ENCODE measurements around the gene RNF212B. TPM values are rescaled to one million over a fixed set of nuclear protein-coding genes. Genes with fewer than 3 reads are reported as not detected.

RNF212B gene
- total and polyA plus RNA-seq, 2 of the 13 experiments (the other 11 are each of a cell fraction or from before 2014, with no cell fraction given): 0.05 TPM; not detected in 1

- TF ChIP-seq PRDM15 (CRISPR knock-in tag; IDR thresholded peaks at IDR 0.05) (no peak), E2F1 (CRISPR knock-in tag; IDR thresholded peaks at IDR 0.05) (no peak), ZNF335 (CRISPR knock-in tag; IDR thresholded peaks at IDR 0.05) (peak; percentile 0; the same call in 1 of the 2 replicates), TBL1XR1 (IDR thresholded peaks at IDR 0.05; ENCODE audit: borderline replicate concordance, low read length, partially characterized antibody) (no peak), ZNF7 (CRISPR knock-in tag; IDR thresholded peaks at IDR 0.05) (peak; percentile 50), ZMAT5 (CRISPR knock-in tag; IDR thresholded peaks at IDR 0.05; ENCODE audit: borderline replicate concordance, low read depth) (no peak), ZNF354B (CRISPR knock-in tag; IDR thresholded peaks at IDR 0.05) (0 out of 2 replicates have a peak, but pooled peaks have one; percentile 28), SRY (CRISPR knock-in tag; IDR thresholded peaks at IDR 0.05) (no peak), CEBPG (CRISPR knock-in tag; IDR thresholded peaks at IDR 0.05) (no peak), SYNCRIP (IDR thresholded peaks at IDR 0.05; ENCODE audit: insufficient read depth, low read depth, low read length) (no peak), ZBTB34 (CRISPR knock-in tag; IDR thresholded peaks at IDR 0.05) (peak; percentile 79), PITX1 (CRISPR knock-in tag; IDR thresholded peaks at IDR 0.05) (no peak), EP300 (IDR thresholded peaks at IDR 0.05; ENCODE audit: low read depth in 2 of 2, low read length in 2 of 2) (no peak), EP300 (CRISPR knock-in tag; IDR thresholded peaks at IDR 0.05; ENCODE audit: borderline replicate concordance) (peak; percentile 26; the same call in 1 of the 2 replicates), CBX2 (IDR thresholded peaks at IDR 0.05; ENCODE audit: low read depth, low read length) (no peak), CBX2 (CRISPR knock-in tag; IDR thresholded peaks at IDR 0.05; ENCODE audit: low read depth) (no peak), SMAD1 (CRISPR knock-in tag; IDR thresholded peaks at IDR 0.05; ENCODE audit: borderline replicate concordance, low read depth) (0 out of 2 replicates have a peak, but pooled peaks have one; percentile 45), GATAD1 (CRISPR knock-in tag; IDR thresholded peaks at IDR 0.05) (no peak)
Observed at GRCh38 chr14:23285530-23286019, 47.8 kb downstream of the RNF212B start (continued).

Measured in HepG2 (cell line).